GM12874 (cell line): ENCODE data around the gene STRADA.

Source experiments
- TF ChIP-seq, protein P1 (sequence below): IDR thresholded peaks from 2 replicates; pipeline ENCODE4 v1.5.1; 2011; ENCODE audit warnings: low read depth, mild to moderate bottlenecking, control low read depth, low read length, moderate library complexity; ENCODE audit not compliant: insufficient read depth

Gene STRADA

GRCh38 chr17:63679214-63679613 is 62.4 kb downstream of the STRADA start:
- TF ChIP-seq, protein P1, sequence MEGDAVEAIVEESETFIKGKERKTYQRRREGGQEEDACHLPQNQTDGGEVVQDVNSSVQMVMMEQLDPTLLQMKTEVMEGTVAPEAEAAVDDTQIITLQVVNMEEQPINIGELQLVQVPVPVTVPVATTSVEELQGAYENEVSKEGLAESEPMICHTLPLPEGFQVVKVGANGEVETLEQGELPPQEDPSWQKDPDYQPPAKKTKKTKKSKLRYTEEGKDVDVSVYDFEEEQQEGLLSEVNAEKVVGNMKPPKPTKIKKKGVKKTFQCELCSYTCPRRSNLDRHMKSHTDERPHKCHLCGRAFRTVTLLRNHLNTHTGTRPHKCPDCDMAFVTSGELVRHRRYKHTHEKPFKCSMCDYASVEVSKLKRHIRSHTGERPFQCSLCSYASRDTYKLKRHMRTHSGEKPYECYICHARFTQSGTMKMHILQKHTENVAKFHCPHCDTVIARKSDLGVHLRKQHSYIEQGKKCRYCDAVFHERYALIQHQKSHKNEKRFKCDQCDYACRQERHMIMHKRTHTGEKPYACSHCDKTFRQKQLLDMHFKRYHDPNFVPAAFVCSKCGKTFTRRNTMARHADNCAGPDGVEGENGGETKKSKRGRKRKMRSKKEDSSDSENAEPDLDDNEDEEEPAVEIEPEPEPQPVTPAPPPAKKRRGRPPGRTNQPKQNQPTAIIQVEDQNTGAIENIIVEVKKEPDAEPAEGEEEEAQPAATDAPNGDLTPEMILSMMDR, result 0 out of 2 replicates have a peak, but pooled peaks have one; percentile 5

- TF ChIP-seq, protein P1, result no peak
These were observed 65.0 kb downstream of the STRADA start for GRCh38 chr17:63676584-63676983.

GRCh38 chr17:63675607-63676546 is 65.7 kb downstream of the STRADA start:
- TF ChIP-seq, protein P1, result no peak

DNA sequence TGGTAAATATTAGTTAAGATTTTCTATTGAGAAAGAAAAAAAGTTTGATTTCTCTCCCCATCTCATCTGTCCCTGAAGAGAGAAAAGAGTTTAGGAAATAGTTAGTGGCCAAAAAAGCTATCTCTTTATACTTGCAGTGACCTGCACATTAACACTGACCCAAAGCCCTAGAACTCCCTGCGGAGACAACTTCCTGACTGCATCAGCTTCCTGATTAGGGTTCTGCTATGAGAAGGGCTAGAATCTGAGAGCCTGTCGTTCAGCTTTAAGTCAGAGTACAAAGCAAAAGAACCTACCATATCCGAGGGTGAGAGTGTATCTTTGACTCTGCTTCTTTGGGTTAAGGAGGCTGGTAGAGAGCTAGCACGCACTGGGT is 66.4 kb downstream of the STRADA start:
- TF ChIP-seq, protein P1, result no peak

DNA sequence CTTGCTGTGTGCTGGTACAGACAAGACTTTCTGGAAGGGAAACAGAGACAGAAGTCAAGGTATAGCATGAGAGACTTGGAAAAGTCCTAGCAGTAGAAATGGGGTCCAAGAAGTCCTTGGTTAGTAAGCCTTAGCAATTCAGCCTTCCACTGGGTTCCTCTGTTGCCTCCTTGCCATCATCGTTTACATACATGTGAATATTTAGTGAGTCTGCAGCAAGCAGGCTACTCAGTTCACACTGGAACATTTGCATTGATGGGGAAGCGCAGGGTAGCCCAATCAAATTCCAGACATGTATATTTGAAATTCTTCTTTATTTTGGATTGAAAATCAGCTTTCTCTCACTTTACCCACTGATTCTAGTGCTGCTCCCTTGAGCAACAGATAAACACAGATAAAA is 68.7 kb downstream of the STRADA start:
- TF ChIP-seq, protein P1, result no peak

GRCh38 chr17:63665527-63666214 is 75.9 kb downstream of the STRADA start:
- TF ChIP-seq, protein P1, result no peak

- TF ChIP-seq, protein P1, result no peak
These were observed 81.7 kb downstream of the STRADA start for GRCh38 chr17:63659850-63660249.
